ENCODE results near the gene PLAC1.

GRCh38 chrX:134580907-134581306, 77.4 kb downstream of the PLAC1 start:
- no peak for TF ChIP-seq CTCF (IDR thresholded peaks at IDR 0.05; ENCODE audit: low read depth, low read length)
- TF ChIP-seq EZH2phosphoT487 (IDR thresholded peaks at IDR 0.05; ENCODE audit: low read depth) = no peak

Measured in OCI-LY3 (cell line).